ENCODE data around the gene COL4A4.

COL4A4 gene

DNA sequence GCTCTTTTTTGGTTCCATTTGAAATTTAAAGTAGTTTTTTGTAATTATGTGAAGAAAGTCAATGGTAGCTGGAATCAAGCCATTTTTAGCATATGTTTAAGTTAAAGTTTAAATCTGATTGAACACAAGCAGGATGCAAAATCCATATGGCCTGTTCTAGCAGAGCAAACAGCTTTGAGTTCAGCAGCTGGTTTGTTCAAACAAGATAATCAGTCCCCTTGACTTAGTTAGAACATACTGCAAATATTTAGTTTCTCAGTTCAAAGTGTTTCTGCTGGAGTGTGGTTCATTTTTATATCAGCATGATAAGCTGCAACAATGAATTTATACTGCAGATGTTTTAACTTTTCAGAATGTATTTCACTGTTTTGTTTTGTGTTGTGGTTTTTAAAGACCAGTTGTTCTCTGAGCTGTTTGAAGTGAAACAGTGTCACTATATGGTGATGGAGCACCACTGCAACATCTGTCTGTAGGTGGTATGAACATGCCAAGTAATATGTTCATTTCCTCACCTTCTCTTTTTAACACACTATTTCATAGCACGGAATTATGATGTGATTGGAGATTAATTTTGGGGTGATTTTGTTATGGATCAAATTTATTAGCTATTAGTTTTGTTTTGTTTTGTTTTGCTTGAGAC is 125.3 kb downstream of the COL4A4 start:
- DNase-seq: no peak
- no peaks in the 10 kb centered on the region for H3K9me3 Mint-ChIP-seq
- no peaks in the 10 kb centered on the region for H3K4me1 Mint-ChIP-seq (ENCODE audit: low read depth)
- H3K27ac Mint-ChIP-seq: no peak overlapping the region
- no peaks in the 10 kb centered on the region for H3K36me3 Mint-ChIP-seq (ENCODE audit: low read depth)
- H3K27me3 Mint-ChIP-seq: peaks cover 47% of the 10 kb centered on the region
- H3K4me3 Mint-ChIP-seq: no peak overlapping the region

DNA sequence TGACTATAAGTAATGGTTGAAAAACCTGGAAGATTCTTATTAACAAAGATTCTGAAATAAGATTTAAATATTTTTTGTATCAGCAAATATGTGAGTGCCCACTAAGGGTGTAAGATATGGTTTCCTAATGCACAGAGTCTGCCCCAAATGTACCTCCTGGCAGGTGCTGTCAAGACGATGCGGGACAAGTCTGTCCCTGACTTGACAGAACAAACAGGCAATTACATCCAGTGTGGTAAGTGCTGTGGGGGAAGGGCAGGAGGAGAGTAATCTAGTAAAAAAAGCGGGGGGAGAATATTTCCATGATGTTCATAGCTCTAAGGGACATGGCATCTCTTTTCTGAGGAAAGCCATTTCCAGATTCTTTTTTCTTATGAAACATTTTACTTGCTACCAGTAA is 127.5 kb downstream of the COL4A4 start:
- Mint-ChIP-seq H3K4me3 (no peak overlapping the region), H3K4me1 (ENCODE audit: low read depth) (no peaks in the 10 kb centered on the region), H3K9me3 (no peaks in the 10 kb centered on the region), H3K27ac (no peak overlapping the region), H3K36me3 (ENCODE audit: low read depth) (no peaks in the 10 kb centered on the region), H3K27me3 (peaks cover 51% of the 10 kb centered on the region)
- no peak for DNase-seq

DNA sequence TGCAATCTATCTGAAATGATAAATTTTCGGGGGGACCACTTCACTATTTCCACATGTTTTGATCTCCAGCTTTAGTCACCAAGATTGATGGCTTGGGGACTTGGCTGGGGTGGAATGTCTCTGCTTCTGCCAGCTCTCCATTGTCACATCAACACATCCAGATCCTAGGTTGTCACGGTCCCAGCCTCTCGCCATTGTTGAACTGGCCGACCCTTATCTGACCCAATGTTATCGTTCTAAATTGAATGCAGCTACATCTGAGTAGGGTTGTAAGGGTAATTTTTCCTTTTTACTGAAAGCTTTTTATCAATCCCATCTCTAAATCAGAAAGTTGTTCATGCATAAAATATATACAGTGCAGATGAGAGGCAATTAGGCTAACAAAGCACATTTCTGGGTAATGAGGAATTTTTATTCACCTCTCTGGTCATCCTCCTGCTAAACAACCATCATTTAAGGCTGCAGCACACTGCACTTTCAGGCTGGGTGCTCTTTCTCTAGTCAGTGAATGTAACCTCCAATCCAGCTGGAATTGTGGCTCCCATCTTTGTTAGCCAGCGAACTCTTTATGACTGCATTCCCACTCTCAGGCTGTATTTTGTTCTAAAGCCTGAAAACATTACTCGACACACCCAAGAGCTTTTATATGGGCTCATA is 128.2 kb downstream of the COL4A4 start:
- Mint-ChIP-seq H3K4me3 (no peak overlapping the region), H3K9me3 (no peaks in the 10 kb centered on the region), H3K36me3 (ENCODE audit: low read depth) (no peaks in the 10 kb centered on the region), H3K27me3 (peaks cover 51% of the 10 kb centered on the region), H3K4me1 (ENCODE audit: low read depth) (no peaks in the 10 kb centered on the region), H3K27ac (no peak overlapping the region)
- DNase-seq: no peak

DNA sequence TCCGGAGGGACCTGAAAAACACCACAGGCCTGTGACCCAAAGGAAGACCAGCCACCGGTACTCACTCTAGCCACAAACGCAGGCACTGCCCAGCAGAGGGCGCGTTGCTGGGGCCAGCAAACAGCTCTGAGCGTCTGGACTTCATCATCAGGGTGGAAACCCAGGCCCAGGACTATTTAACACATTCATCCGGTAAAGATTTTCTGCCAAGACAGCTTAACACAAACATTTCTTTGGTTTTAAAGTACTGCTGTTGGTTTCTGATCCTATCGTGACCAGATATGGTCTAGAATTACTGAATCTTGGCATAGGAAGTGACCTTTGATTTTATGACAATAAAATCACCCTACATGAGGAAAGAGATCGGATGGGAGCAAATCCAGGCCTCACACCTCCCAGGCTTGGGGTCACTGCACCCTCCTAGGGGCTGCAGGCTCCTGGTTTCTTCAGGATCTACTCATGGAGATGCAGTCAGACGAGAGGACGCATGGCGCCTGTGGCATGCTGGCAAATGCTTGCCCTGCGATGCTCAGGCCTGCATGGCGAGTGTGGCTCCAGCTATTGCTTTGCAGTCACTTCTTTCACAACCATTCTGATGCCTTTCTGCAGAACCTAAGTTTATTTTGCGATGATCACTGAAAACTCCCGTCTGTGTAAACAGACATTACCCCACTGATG is 130.4 kb downstream of the COL4A4 start:
- no peak overlapping the region for H3K4me3 Mint-ChIP-seq
- no peaks in the 10 kb centered on the region for H3K4me1 Mint-ChIP-seq (ENCODE audit: low read depth)
- H3K36me3 Mint-ChIP-seq (ENCODE audit: low read depth): no peaks in the 10 kb centered on the region
- no peaks in the 10 kb centered on the region for H3K9me3 Mint-ChIP-seq
- H3K27ac Mint-ChIP-seq: no peak overlapping the region
- peaks cover 46% of the 10 kb centered on the region for H3K27me3 Mint-ChIP-seq
- peak; percentile 45 for DNase-seq

DNA sequence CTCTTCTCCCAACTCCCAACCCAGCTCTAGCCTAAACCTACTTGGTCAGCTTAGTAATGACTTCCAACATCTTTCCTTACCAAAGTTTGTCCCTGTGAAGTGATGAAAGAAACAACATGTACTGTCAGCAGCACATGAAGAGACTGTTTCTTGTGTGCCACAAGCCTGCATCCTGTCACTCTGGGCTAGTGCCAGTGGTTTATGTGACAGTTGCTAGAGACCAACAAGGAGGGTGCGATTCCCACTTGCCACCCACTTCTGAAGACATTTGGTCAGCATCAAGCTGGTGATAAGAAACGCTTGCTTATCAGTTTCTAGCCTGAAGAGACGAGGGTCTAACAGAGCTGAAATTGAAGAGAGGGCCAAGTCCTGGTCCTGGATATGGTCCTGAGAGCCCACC is 132.6 kb downstream of the COL4A4 start:
- Mint-ChIP-seq H3K36me3 (ENCODE audit: low read depth) (no peaks in the 10 kb centered on the region), H3K9me3 (no peaks in the 10 kb centered on the region), H3K27ac (no peak overlapping the region), H3K4me3 (no peak overlapping the region), H3K27me3 (peaks cover 31% of the 10 kb centered on the region), H3K4me1 (ENCODE audit: low read depth) (no peaks in the 10 kb centered on the region)
- DNase-seq: no peak

DNA sequence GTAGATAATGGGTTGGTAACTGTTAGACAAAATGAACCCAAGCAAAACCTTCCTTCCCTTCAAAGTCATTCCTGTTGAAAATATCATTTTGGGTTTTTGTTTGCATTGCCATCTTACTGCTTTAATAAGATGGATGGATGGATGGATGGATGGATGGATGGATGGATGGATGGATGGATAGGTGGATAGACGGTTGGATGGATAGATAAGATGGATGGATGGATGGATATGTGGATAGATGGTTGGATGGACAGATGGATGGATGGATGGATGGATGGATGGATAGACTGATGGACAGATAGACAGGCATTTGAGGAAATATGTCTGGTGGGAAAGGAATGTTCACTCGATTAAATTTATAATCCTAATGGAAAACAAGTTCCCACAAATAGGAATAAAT is 133.2 kb downstream of the COL4A4 start:
- Mint-ChIP-seq H3K4me1 (ENCODE audit: low read depth) (no peaks in the 10 kb centered on the region), H3K27ac (no peak overlapping the region)

DNA sequence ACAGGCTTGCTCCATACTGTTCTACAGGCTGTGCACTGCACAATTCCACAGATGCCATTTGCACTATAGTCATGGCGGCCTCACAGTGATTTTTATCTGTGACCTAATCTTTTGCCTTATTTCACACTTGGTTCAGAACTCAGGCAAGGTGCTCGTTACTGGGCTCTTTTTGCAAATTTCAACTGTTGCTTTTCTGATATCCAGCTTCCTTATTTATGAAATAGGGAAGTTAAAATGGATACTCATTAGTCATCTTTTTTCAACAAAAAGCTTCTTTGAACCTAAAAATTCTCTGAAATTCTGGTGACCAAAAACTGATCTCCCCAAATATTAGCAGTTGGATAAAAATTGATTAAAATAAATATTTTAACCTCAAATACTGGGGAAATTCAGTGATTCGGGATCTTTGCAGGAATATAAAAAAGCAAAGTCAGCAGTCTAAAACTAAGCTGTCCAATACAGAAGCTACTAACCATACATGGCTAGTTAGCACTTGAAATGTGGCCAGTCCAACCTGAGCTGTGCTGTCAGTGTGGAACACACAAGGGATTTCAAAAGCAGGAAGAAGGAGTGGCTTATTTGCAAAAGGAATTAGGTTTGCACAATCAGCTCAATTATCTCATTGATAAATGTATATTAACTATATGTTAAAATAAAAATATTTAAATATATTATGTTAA is 134.4 kb downstream of the COL4A4 start:
- Mint-ChIP-seq H3K27me3 (peaks cover 18% of the 10 kb centered on the region), H3K4me3 (no peak overlapping the region), H3K36me3 (ENCODE audit: low read depth) (no peaks in the 10 kb centered on the region), H3K27ac (no peak overlapping the region), H3K9me3 (no peaks in the 10 kb centered on the region), H3K4me1 (ENCODE audit: low read depth) (no peaks in the 10 kb centered on the region)
- no peak for DNase-seq

More for the DNA sequence above, 133.2 kb downstream of the COL4A4 start:
- DNase-seq: no peak
- H3K36me3 Mint-ChIP-seq (ENCODE audit: low read depth): no peaks in the 10 kb centered on the region
- peaks cover 26% of the 10 kb centered on the region for H3K27me3 Mint-ChIP-seq
- H3K4me3 Mint-ChIP-seq: no peak overlapping the region
- H3K9me3 Mint-ChIP-seq: no peaks in the 10 kb centered on the region

DNA sequence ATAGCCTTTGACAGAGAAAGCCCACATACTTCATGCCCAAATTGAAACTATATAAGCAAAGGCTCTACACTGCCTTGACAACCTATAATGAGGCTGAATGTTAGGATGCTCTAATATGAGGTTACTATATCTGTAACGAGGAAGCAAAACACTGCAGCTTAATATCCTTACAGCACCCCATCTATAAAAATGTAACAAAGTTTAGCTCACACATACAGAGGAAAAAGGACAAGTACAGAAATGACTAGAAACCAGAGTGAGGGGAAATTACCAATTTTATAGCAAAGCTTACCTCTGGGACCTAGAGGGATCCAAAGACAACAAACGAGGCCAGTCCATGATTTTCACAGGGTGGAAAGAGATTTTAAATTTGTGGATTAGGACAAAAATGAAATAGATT is 138.5 kb downstream of the COL4A4 start:
- H3K4me1 Mint-ChIP-seq (ENCODE audit: low read depth): no peaks in the 10 kb centered on the region
- no peaks in the 10 kb centered on the region for H3K9me3 Mint-ChIP-seq
- H3K36me3 Mint-ChIP-seq (ENCODE audit: low read depth): no peaks in the 10 kb centered on the region
- H3K27ac Mint-ChIP-seq: no peak overlapping the region
- H3K4me3 Mint-ChIP-seq: no peak overlapping the region
- H3K27me3 Mint-ChIP-seq: peaks cover 16% of the 10 kb centered on the region
- DNase-seq: no peak

DNA sequence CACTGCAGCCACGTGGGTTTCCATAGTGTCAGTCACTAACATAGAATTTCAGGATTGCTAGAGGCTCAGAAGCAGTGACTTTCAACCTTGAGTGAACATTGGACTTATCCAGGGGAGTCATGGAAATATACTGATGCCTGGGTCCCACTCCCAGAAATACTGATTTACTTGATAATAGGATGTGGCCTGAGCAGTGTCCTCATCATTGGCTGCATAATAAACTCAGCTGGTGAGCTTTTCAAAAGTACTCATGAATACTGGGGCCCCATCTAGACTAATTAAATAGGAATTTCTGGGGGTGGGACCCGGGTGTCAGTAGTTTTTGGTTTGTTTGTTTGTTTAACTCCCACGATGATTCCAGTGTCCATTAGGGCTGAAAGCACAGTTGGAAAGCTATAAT is 141.4 kb downstream of the COL4A4 start:
- no peak for DNase-seq
- Mint-ChIP-seq H3K9me3 (no peaks in the 10 kb centered on the region), H3K36me3 (ENCODE audit: low read depth) (no peaks in the 10 kb centered on the region), H3K4me1 (ENCODE audit: low read depth) (no peaks in the 10 kb centered on the region), H3K27ac (no peak overlapping the region), H3K4me3 (no peak overlapping the region), H3K27me3 (peaks cover 25% of the 10 kb centered on the region)

DNA sequence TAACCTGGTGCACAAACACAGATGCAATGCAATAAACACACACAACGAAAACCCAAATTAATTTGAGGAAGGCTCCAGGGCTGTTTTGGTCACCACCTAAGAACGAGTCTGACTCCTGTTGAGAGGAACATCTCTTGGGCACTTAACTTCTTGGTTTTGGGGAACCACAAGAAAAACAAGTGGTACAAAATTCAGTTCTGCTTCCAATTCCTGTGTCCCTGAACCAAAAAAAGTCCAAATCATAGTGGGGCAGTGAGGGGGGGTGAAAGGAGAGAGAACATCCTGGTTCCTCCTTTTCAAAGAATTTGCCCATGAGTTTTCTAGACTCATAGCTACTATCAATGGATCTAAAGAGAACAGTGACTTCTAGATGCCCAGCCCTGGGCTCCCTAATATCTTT is 143.6 kb downstream of the COL4A4 start:
- no peak overlapping the region for H3K27ac Mint-ChIP-seq
- no peak overlapping the region for H3K4me3 Mint-ChIP-seq
- peaks cover 33% of the 10 kb centered on the region for H3K27me3 Mint-ChIP-seq
- H3K9me3 Mint-ChIP-seq: no peaks in the 10 kb centered on the region
- DNase-seq: no peak
- H3K36me3 Mint-ChIP-seq (ENCODE audit: low read depth): no peaks in the 10 kb centered on the region
- no peaks in the 10 kb centered on the region for H3K4me1 Mint-ChIP-seq (ENCODE audit: low read depth)

DNA sequence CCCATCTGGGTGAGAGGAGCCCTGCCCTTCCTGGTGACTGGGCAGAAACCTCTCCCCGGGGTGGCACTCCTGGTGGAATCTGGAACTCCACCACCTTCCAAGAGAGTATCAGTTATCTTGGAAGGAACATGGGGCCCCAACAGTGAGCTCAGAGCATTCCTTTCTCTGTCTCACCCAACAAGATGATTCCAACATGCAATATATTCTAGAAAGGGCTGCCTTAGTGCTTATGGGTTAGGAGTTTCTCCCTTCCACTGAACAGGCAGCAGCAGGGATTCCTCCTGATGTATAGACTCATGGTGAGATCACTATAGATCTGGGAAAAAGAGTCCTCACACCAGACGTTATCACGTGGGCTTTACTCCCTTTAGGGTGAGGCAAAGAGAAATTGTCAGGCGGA is 147.1 kb downstream of the COL4A4 start:
- Mint-ChIP-seq H3K27ac (no peak overlapping the region), H3K27me3 (peaks cover 32% of the 10 kb centered on the region), H3K4me3 (no peak overlapping the region), H3K4me1 (ENCODE audit: low read depth) (no peaks in the 10 kb centered on the region), H3K9me3 (no peaks in the 10 kb centered on the region), H3K36me3 (ENCODE audit: low read depth) (no peaks in the 10 kb centered on the region)
- DNase-seq: no peak

DNA sequence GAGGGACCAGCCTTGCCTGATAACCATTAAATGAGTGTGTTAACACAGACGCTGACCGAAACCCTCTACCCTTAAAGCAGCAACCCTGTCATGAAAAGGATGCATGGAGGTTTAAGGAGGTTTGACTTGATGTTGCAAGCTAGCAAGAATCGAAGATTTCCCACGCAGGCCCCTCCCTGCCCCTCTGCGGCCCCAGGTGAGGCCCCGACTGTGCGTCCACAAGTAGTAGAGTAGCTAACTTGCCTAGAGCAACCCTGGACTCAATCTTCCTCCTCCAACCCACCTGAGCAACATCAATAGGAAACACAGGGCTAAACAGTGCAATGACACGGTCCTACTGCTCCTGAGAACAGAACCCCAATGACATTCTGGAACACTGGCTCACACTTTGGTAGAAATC is 150.1 kb downstream of the COL4A4 start:
- no peak overlapping the region for H3K27ac Mint-ChIP-seq
- no peaks in the 10 kb centered on the region for H3K9me3 Mint-ChIP-seq
- no peaks in the 10 kb centered on the region for H3K36me3 Mint-ChIP-seq (ENCODE audit: low read depth)
- H3K4me3 Mint-ChIP-seq: no peak overlapping the region
- H3K4me1 Mint-ChIP-seq (ENCODE audit: low read depth): no peaks in the 10 kb centered on the region
- DNase-seq: no peak
- H3K27me3 Mint-ChIP-seq: peaks cover 16% of the 10 kb centered on the region

DNA sequence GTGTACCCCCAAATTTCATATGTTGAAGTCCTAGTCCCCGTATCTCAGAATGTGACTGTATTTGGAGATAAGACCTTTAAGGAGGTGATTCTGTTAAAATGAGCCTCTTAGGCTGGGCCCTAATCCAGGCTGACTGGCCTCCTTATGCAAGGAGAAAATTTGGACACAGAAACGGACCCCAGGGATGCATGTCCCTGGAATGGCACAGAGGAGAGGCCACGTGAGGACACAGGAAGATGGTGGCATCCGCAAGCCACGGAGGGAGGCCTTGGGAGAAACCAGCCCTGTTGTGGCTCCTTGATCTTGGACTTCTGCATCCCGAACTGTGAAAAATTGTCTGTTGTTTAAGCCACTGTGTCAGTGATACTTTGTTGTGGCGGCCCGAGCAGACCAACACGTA is 150.7 kb downstream of the COL4A4 start:
- Mint-ChIP-seq H3K27ac (no peak overlapping the region), H3K9me3 (no peaks in the 10 kb centered on the region), H3K4me3 (no peak overlapping the region), H3K4me1 (ENCODE audit: low read depth) (no peaks in the 10 kb centered on the region), H3K27me3 (peaks cover 13% of the 10 kb centered on the region), H3K36me3 (ENCODE audit: low read depth) (no peaks in the 10 kb centered on the region)
- no peak for DNase-seq

DNA sequence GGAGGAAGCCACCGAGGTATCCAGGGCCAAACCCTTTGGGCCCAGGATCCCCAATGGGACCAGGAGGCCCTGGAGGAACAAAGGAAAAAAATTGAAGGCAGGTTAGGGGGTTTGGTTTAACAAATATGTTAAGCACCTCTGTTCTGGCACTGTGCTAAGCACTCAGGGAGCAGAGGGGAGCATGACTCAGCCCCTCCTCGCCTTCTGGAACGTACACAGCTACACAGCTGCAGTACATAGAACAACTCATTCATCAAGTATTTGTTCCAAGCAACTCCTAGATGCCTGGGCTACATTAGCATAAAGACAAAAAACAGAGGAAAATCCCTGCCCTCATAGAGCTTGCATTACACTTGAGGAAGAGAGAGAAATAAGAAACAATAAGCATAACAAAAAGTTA is 153.6 kb downstream of the COL4A4 start:
- Mint-ChIP-seq H3K36me3 (ENCODE audit: low read depth) (no peaks in the 10 kb centered on the region), H3K27me3 (peaks cover 4% of the 10 kb centered on the region), H3K27ac (no peak overlapping the region), H3K4me3 (no peak overlapping the region), H3K4me1 (ENCODE audit: low read depth) (no peaks in the 10 kb centered on the region), H3K9me3 (no peaks in the 10 kb centered on the region)
- DNase-seq: no peak

DNA sequence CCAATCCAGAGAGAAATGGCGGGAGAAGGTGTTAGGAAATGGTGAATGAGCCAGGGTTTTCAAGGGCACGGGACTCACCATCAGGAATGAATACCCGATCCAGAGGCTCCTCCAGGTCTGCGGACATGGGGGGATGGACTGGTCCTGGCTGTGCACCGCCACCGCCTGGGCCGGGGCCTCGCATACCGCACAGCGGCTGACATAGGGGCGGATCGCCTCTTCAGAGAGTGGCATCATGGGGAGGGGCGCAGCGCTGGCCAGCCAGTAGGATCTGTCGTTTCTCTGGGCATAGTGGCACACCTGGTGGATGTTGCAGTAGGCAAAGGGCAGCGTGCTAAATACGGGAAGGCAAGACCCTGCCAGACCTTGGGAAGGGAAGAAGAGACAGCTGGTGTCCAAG is 156.1 kb downstream of the COL4A4 start:
- Mint-ChIP-seq H3K4me3 (no peak overlapping the region), H3K27ac (no peak overlapping the region), H3K9me3 (no peaks in the 10 kb centered on the region), H3K4me1 (ENCODE audit: low read depth) (no peaks in the 10 kb centered on the region), H3K36me3 (ENCODE audit: low read depth) (no peaks in the 10 kb centered on the region), H3K27me3 (no peaks in the 10 kb centered on the region)
- DNase-seq: no peak

All from activated T-cell treated with anti-CD3 and anti-CD28 coated beads, Interleukin-2, amount 50 U/mL, for 24 hours (primary cell).